H9 (cell line): ENCODE results near the gene GCNT1. TPM values are rescaled to one million over a fixed set of nuclear protein-coding genes. Genes with fewer than 3 reads are reported as not detected.
"Not testable (repeated sequence)": the region's sequence is repeated elsewhere in the genome, so short reads cannot be mapped to it uniquely, and the experiment has no call there.

Experiments used
- DNase-seq: peaks from one replicate; pipeline ENCODE4 v3.0.0-alpha.2; 2017
- H2AFZ ChIP-seq: one replicate; pipeline ENCODE4 v1.6.1; 2013; ENCODE audit warnings: mild to moderate bottlenecking, low read length, control low read depth, moderate library complexity
- H2AK5ac ChIP-seq: 2 replicates; pipeline ENCODE4 v1.6.1; 2013; ENCODE audit warnings: low read length, control low read depth, mixed read lengths; ENCODE audit not compliant: insufficient read length
- H2BK120ac ChIP-seq: one replicate; pipeline ENCODE4 v1.6.1; 2013; ENCODE audit warnings: low read depth, mild to moderate bottlenecking, low read length, control low read depth, inconsistent platforms; ENCODE audit not compliant: poor library complexity, severe bottlenecking
- H2BK12ac ChIP-seq: 2 replicates; pipeline ENCODE4 v1.6.1; 2013; ENCODE audit warnings: low read length, control low read depth, mixed read lengths, low read depth; ENCODE audit not compliant: insufficient read length
- H2BK15ac ChIP-seq: 2 replicates; pipeline ENCODE4 v1.6.1; 2013; ENCODE audit warnings: low read depth, low read length, control low read depth
- H2BK20ac ChIP-seq: one replicate; pipeline ENCODE4 v1.6.1; 2013; ENCODE audit warnings: low read depth, mild to moderate bottlenecking, low read length, control low read depth, inconsistent platforms; ENCODE audit not compliant: poor library complexity, severe bottlenecking
- H2BK5ac ChIP-seq: 2 replicates; pipeline ENCODE4 v1.6.1; 2013; ENCODE audit warnings: low read length, control low read depth, mixed read lengths; ENCODE audit not compliant: insufficient read length
- H3K14ac ChIP-seq: 2 replicates; pipeline ENCODE4 v1.6.1; 2013; ENCODE audit warnings: low read length, control low read depth; ENCODE audit not compliant: insufficient read depth
- H3K18ac ChIP-seq: 2 replicates; pipeline ENCODE4 v1.6.1; 2013; ENCODE audit warnings: low read depth, mild to moderate bottlenecking, mixed read lengths, low read length, control low read depth; ENCODE audit not compliant: insufficient read length
- H3K23ac ChIP-seq: 2 replicates; pipeline ENCODE4 v1.6.1; 2013; ENCODE audit warnings: low read length, control low read depth, mixed read lengths, low read depth; ENCODE audit not compliant: insufficient read length
- H3K23me2 ChIP-seq: 2 replicates; pipeline ENCODE4 v1.6.1; 2013; ENCODE audit warnings: low read depth, mild to moderate bottlenecking, mixed read lengths, low read length, control low read depth; ENCODE audit not compliant: insufficient read length, poor library complexity, severe bottlenecking
- H3K27ac ChIP-seq: 2 replicates; pipeline ENCODE4 v1.5.1; 2013; ENCODE audit warnings: low read length, control low read depth, mixed read lengths, low read depth; ENCODE audit not compliant: insufficient read length
- H3K27me3 ChIP-seq: 2 replicates; pipeline ENCODE4 v1.6.1; 2013; ENCODE audit warnings: low read length, control low read depth, inconsistent platforms; ENCODE audit not compliant: insufficient read depth
- H3K4ac ChIP-seq: 2 replicates; pipeline ENCODE4 v1.6.1; 2013; ENCODE audit warnings: low read depth, mild to moderate bottlenecking, control low read depth, inconsistent platforms, low read length, moderate library complexity
- H3K4me1 ChIP-seq: 2 replicates; pipeline ENCODE4 v1.6.1; 2013; ENCODE audit warnings: low read length, control low read depth, inconsistent platforms; ENCODE audit not compliant: insufficient read depth
- H3K4me2 ChIP-seq: 2 replicates; pipeline ENCODE4 v1.6.1; 2013; ENCODE audit warnings: low read length, control low read depth, mixed read lengths; ENCODE audit not compliant: insufficient read length, insufficient read depth
- H3K56ac ChIP-seq: 2 replicates; pipeline ENCODE4 v1.6.1; 2013; ENCODE audit warnings: low read depth, mild to moderate bottlenecking, mixed read lengths, low read length, control low read depth; ENCODE audit not compliant: insufficient read length
- H3K79me1 ChIP-seq: 2 replicates; pipeline ENCODE4 v1.6.1; 2013; ENCODE audit warnings: low read depth, mild to moderate bottlenecking, moderate library complexity, low read length, control low read depth, inconsistent platforms; ENCODE audit not compliant: insufficient read depth, poor library complexity, severe bottlenecking
- H3K79me2 ChIP-seq: 2 replicates; pipeline ENCODE4 v1.6.1; 2013; ENCODE audit warnings: low read length, control low read depth, inconsistent platforms; ENCODE audit not compliant: insufficient read depth
- H3K9ac ChIP-seq: 2 replicates; pipeline ENCODE4 v1.6.1; 2013; ENCODE audit warnings: low read length, control low read depth, mixed read lengths; ENCODE audit not compliant: insufficient read length; ENCODE audit errors: extremely low read depth
- H3K9me3 ChIP-seq: one replicate; pipeline ENCODE4 v1.6.1; 2013; ENCODE audit warnings: low read depth, low read length, inconsistent platforms; ENCODE audit not compliant: control insufficient read depth
- H3T11ph ChIP-seq: one replicate; pipeline ENCODE4 v1.6.1; 2013; ENCODE audit warnings: mild to moderate bottlenecking, low read length, control low read depth, inconsistent platforms
- H4K20me1 ChIP-seq: one replicate; pipeline ENCODE4 v1.6.1; 2013; ENCODE audit not compliant: control insufficient read depth, insufficient read length, insufficient read depth
- H4K5ac ChIP-seq: 2 replicates; pipeline ENCODE4 v1.6.1; 2013; ENCODE audit warnings: low read depth, mild to moderate bottlenecking, mixed read lengths, low read length, control low read depth; ENCODE audit not compliant: insufficient read length
- H4K8ac ChIP-seq: replicated peaks from 2 replicates; pipeline ENCODE4 v1.6.1; 2013; ENCODE audit warnings: low read length, control low read depth, mixed read lengths, low read depth; ENCODE audit not compliant: insufficient read length
- H4K91ac ChIP-seq: 2 replicates; pipeline ENCODE4 v1.6.1; 2013; ENCODE audit warnings: low read depth, mild to moderate bottlenecking, moderate library complexity, mixed read lengths, low read length, control low read depth; ENCODE audit not compliant: insufficient read length
- H3K27ac Mint-ChIP-seq, 3 experiments: 2 replicates in 2 of 3; 3 replicates in 1 of 3; pipeline ENCODE4 v1.8.0; 2020 to 2021; ENCODE audit warnings: mixed read lengths in 3 of 3, mild to moderate bottlenecking in 1 of 3, moderate library complexity in 1 of 3
- H3K27me3 Mint-ChIP-seq: 2 replicates; pipeline ENCODE4 v1.8.0; 2021; ENCODE audit warnings: low read depth, mild to moderate bottlenecking, moderate library complexity, mixed read lengths
- H3K36me3 Mint-ChIP-seq, 3 experiments: 2 replicates in 2 of 3; 3 replicates in 1 of 3; pipeline ENCODE4 v1.8.0; 2020 to 2021; ENCODE audit warnings: low read depth in 3 of 3, mixed read lengths in 3 of 3; ENCODE audit not compliant: insufficient read depth in 1 of 3
- H3K4me1 Mint-ChIP-seq, 2 experiments: 2 replicates each; pipeline ENCODE4 v1.8.0; 2020; ENCODE audit warnings: mixed read lengths in 2 of 2
- H3K4me3 Mint-ChIP-seq, 2 experiments: 2 replicates in 1 of 2; 3 replicates in 1 of 2; pipeline ENCODE4 v1.8.0; 2020 to 2021; ENCODE audit warnings: mild to moderate bottlenecking in 2 of 2, mixed read lengths in 2 of 2, moderate library complexity in 1 of 2
- H3K9me3 Mint-ChIP-seq, 2 experiments: 2 replicates in 1 of 2; 3 replicates in 1 of 2; pipeline ENCODE4 v1.8.0; 2020; ENCODE audit warnings: mild to moderate bottlenecking in 2 of 2, mixed read lengths in 2 of 2, moderate library complexity in 1 of 2
- WGBS: extraction: QIAGEN DNeasy Blood & Tissue Kit; methylation state at CpG from one replicate; pipeline ENCODE4 v1.1.7; 2013; ENCODE audit warnings: missing lambda C conversion rate, low lambda C conversion rate, mixed read lengths; ENCODE audit not compliant: insufficient read length; ENCODE audit errors: extremely low coverage; 5-methylcytosine and 5-hydroxymethylcytosine counted together
- total RNA-seq: library from RNA; stranded (reverse); gene quantifications from 2 replicates; pipeline ENCODE4 v1.2.1, GENCODE V29; 2021

GCNT1 gene
- total RNA-seq, 1 experiment from 2014 or later, result 35.6 TPM

DNA sequence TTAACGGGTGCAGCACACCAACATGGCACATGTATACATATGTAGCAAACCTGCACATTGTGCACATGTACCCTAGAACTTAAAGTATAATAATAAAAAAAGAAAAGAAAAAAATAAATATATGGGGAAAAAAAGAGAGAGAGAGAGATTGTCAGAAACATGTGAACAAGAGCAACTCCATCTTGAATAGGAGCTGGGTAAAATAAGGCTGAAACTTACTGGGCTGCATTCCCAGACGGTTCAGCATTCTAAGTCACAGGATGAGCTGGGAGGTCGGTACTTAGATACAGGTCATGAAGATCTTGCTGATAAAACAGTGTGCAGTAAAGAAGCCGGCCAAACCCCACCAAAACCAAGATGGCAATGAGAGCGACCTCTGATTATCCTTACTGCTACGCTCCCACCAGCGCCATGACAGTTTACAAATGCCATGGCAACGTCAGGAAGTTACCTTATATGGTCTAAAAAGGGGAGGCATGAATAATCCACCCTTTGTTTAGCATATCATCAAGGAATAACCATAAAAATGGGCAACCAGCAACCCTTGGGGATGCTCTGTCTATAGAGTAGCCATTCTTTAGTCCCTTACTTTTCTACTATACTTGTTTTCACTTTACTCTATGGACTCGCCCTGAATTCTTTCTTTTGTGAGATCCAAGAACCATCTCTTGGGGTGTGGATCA, 21.8 kb upstream of the GCNT1 start:
- not testable (repeated sequence) for H3K4ac ChIP-seq, H3K4me3 Mint-ChIP-seq

More for the DNA sequence above, 21.8 kb upstream of the GCNT1 start:
- not testable (repeated sequence) for DNase-seq, H4K5ac ChIP-seq, H3K27ac ChIP-seq, H2AK5ac ChIP-seq, H3K27me3 Mint-ChIP-seq, H3K27me3 ChIP-seq, H3K4me2 ChIP-seq, H2BK120ac ChIP-seq, H3K56ac ChIP-seq, H2BK12ac ChIP-seq, H3K14ac ChIP-seq, H3K79me1 ChIP-seq, H3K4me1 ChIP-seq, H3K4me1 Mint-ChIP-seq, H3T11ph ChIP-seq, H3K9ac ChIP-seq, H3K9me3 ChIP-seq, H2BK5ac ChIP-seq, H3K23ac ChIP-seq, H2BK15ac ChIP-seq, H3K18ac ChIP-seq, H4K8ac ChIP-seq, H3K79me2 ChIP-seq, H3K23me2 ChIP-seq, H3K27ac Mint-ChIP-seq, H2BK20ac ChIP-seq, H2AFZ ChIP-seq, H3K36me3 Mint-ChIP-seq, H4K91ac ChIP-seq, H4K20me1 ChIP-seq, H3K9me3 Mint-ChIP-seq
- WGBS, result no CpG with 5 or more reads among the region's 9 CpGs
